ENCODE measurements around the gene CTXN1.
"Not testable (repeated sequence)": the region's sequence is repeated elsewhere in the genome, so short reads cannot be mapped to it uniquely, and the experiment has no call there.

CTXN1 gene

GRCh38 chr19:7897292-7897691 lies 28.6 kb downstream of the CTXN1 start:
- no peak for DNase-seq

- DNase-seq = no peak
Observed at GRCh38 chr19:7895565-7895964, 30.4 kb downstream of the CTXN1 start.

GRCh38 chr19:7894612-7895309 lies 31.2 kb downstream of the CTXN1 start:
- no peak for DNase-seq

GRCh38 chr19:7893362-7894101 lies 32.4 kb downstream of the CTXN1 start:
- not testable (repeated sequence) for DNase-seq

GRCh38 chr19:7888826-7889217 lies 37.1 kb downstream of the CTXN1 start:
- DNase-seq = no peak

GRCh38 chr19:7888145-7888825 lies 37.6 kb downstream of the CTXN1 start, which contains the start of gene LRRC8E:
TSS of gene LRRC8E (plus strand) at chr19:7888510. CDS start at chr19:7895604, 7,094 bp downstream.
- DNase-seq = peak; percentile 80

GRCh38 chr19:7887408-7888144 lies 38.4 kb downstream of the CTXN1 start:
- DNase-seq = no peak

GRCh38 chr19:7885818-7886217 lies 40.1 kb downstream of the CTXN1 start:
- no peak for DNase-seq

GRCh38 chr19:7883796-7884570 lies 42.0 kb downstream of the CTXN1 start:
- DNase-seq = no peak

GRCh38 chr19:7883105-7883504 lies 42.8 kb downstream of the CTXN1 start:
- DNase-seq = no peak

- no peak for DNase-seq
Observed at GRCh38 chr19:7881910-7882309, 44.0 kb downstream of the CTXN1 start.

GRCh38 chr19:7879836-7880235 lies 46.1 kb downstream of the CTXN1 start:
- DNase-seq = no peak

- DNase-seq = no peak
Observed at GRCh38 chr19:7879111-7879807, 46.7 kb downstream of the CTXN1 start.

GRCh38 chr19:7877249-7877836 lies 48.6 kb downstream of the CTXN1 start:
- no peak for DNase-seq

GRCh38 chr19:7874897-7875273 lies 51.0 kb downstream of the CTXN1 start:
- no peak for DNase-seq

All from activated CD8-positive, alpha-beta memory T cell treated with anti-CD3 and anti-CD28 coated beads, Interleukin-2, amount 50 U/mL, for 48 hours (primary cell).